Skeletal muscle satellite cell (primary cell): Measurements from ENCODE around the gene E2F7.

ENCODE experiments used
- H3K27me3 ChIP-seq: 2 replicates; pipeline ENCODE4 v1.7.0; 2013; ENCODE audit warnings: low read length; ENCODE audit not compliant: control insufficient read depth, insufficient read depth
- H3K36me3 ChIP-seq: 2 replicates; pipeline ENCODE4 v1.7.0; 2013; ENCODE audit warnings: mild to moderate bottlenecking, control low read depth, low read length; ENCODE audit not compliant: insufficient read depth
- H3K4me1 ChIP-seq: 2 replicates; pipeline ENCODE4 v1.7.0; 2013; ENCODE audit warnings: low read length; ENCODE audit not compliant: control insufficient read depth, insufficient read depth
- H3K4me2 ChIP-seq: 2 replicates; pipeline ENCODE4 v1.7.0; 2013; ENCODE audit warnings: mild to moderate bottlenecking, low read length
- H3K4me3 ChIP-seq: 2 replicates; pipeline ENCODE4 v1.7.0; 2013; ENCODE audit warnings: low read length
- H3K9ac ChIP-seq: 2 replicates; pipeline ENCODE4 v1.7.0; 2013; ENCODE audit warnings: mild to moderate bottlenecking, low read depth, low read length, moderate library complexity
- H3K9me3 ChIP-seq: replicated peaks from 2 replicates; pipeline ENCODE4 v1.7.0; 2013; ENCODE audit warnings: mild to moderate bottlenecking, control low read depth, low read length

E2F7 gene

DNA sequence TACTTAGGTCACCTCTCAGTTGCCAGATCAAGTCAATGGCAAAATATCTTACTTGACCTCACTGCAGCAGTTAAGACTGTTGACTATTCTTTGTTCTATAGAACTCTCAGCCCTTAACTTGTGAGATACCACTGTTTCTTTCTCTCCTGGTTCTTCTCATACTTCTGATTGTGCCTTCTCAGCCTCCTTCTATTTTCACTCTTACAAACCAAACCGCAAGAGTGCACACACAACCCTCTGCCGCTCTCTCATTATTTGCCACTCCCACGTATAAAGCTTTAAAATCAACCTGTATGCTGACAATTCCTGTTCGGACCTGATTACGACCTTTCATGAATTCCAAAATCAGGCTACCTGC is 4.5 kb downstream of the E2F7 start:
- no peak overlapping the region for H3K4me2 ChIP-seq
- no peak overlapping the region for H3K4me3 ChIP-seq
- no peaks in the 10 kb centered on the region for H3K9me3 ChIP-seq
- H3K9ac ChIP-seq = no peak overlapping the region
- no peaks in the 10 kb centered on the region for H3K27me3 ChIP-seq
- peaks cover 49% of the 10 kb centered on the region for H3K4me1 ChIP-seq
- H3K36me3 ChIP-seq = peaks cover 11% of the 10 kb centered on the region

DNA sequence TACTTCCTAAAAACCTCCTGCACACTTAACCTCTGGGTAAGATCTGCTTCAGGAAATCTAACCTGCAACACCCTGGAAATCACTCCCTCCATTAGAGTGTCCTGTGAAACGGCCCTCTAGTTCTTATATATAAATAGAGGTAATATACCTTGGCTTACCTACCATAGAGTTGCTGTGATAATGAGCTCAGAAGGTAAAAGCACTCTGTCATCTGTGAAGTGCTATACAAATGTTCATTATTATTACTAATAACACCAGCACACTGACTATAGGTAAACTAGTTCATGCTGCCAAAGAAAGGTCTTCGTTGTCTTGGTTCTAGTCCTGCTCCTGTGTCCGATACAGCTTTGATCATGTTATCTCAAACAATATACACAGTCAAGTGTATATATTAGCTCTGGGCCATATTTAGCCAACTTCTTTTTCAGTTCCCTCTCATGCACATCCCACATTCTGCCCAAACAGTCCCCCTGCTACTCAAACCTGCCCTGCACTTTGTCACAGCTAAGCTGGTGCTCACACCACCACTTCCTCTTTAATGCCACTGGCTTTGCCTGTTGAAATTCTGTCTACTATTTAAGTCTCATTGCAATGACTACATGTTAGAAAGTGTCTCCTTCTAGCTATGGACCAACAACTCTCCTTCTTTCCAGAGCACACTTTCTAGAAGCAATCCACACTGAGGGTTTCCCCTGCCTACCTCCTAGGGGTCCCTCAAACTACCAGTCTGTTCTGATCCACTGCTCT is 5.1 kb downstream of the E2F7 start:
- Histone ChIP-seq H3K9me3 (no peaks in the 10 kb centered on the region), H3K4me3 (no peak overlapping the region), H3K9ac (no peak overlapping the region), H3K4me1 (peaks cover 49% of the 10 kb centered on the region), H3K27me3 (no peaks in the 10 kb centered on the region), H3K36me3 (peaks cover 11% of the 10 kb centered on the region), H3K4me2 (no peak overlapping the region)

DNA sequence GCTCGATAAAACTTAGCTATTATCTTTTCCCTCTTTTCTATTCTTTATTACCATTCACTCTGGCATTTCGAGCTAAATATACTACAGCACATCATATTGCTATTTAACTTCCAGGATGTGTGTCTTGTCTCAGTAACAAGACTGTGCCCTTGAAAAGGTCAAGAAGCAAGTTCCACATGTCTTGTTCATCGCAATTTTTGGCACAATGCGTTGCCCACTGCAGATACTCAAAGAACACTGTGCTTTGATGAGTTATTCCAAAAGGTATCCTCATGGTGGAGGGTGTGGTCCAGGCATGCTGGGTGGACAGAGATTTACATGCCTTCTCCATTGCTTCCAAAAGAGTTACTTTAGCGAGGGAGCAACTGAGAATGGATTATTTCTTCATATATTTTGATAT is 6.6 kb downstream of the E2F7 start:
- peak overlapping the region; percentile 9 for H3K4me3 ChIP-seq
- H3K9ac ChIP-seq = peak overlapping the region; percentile 49
- no peaks in the 10 kb centered on the region for H3K9me3 ChIP-seq
- peaks cover 38% of the 10 kb centered on the region for H3K4me1 ChIP-seq
- H3K4me2 ChIP-seq = peak overlapping the region; percentile 46
- peaks cover 11% of the 10 kb centered on the region for H3K36me3 ChIP-seq
- H3K27me3 ChIP-seq = no peaks in the 10 kb centered on the region

DNA sequence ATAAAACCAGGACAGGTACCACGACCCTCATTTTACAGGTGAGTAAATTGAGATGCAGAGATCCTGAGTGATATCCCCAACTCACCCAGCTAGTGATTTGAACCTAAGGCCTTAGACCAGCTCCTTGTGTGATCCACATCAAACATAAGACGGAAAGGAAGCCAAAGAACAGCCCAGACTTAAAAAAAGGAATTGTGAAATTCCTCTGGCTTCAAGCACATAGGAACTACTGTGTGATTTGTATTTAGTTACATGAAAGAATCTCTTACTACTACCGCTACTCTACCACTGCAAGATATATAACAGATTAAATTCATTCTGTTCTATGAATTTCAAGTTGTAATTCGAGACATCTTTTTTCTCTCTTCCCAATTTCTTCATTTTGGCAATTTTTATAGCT is 10.5 kb downstream of the E2F7 start:
- Histone ChIP-seq H3K27me3 (no peaks in the 10 kb centered on the region), H3K4me1 (peaks cover 19% of the 10 kb centered on the region), H3K36me3 (peaks cover 5% of the 10 kb centered on the region), H3K9me3 (no peaks in the 10 kb centered on the region), H3K9ac (no peak overlapping the region), H3K4me3 (no peak overlapping the region), H3K4me2 (no peak overlapping the region)

DNA sequence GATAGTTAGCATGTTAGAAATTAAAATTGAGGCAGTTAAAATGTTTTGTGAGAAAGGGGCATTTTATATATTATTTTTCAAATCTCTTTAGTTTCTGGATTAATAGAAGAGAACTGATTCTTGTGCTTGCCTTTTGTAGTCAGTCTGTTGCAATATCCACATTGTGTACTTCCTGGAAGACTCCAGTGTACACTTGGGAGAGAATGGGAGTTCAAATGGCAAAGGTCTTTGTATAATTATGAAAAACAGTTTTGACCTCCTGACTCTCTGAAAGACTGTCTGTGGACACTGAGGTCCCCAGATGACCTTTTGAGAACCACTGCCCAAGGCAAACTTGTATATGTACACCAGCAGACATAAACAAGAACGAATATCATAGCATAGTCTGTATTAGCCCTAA is 12.1 kb downstream of the E2F7 start:
- Histone ChIP-seq H3K9ac (no peak overlapping the region), H3K9me3 (no peaks in the 10 kb centered on the region), H3K4me1 (peaks cover 6% of the 10 kb centered on the region), H3K4me2 (no peak overlapping the region), H3K36me3 (peaks cover 6% of the 10 kb centered on the region), H3K4me3 (no peak overlapping the region), H3K27me3 (no peaks in the 10 kb centered on the region)

DNA sequence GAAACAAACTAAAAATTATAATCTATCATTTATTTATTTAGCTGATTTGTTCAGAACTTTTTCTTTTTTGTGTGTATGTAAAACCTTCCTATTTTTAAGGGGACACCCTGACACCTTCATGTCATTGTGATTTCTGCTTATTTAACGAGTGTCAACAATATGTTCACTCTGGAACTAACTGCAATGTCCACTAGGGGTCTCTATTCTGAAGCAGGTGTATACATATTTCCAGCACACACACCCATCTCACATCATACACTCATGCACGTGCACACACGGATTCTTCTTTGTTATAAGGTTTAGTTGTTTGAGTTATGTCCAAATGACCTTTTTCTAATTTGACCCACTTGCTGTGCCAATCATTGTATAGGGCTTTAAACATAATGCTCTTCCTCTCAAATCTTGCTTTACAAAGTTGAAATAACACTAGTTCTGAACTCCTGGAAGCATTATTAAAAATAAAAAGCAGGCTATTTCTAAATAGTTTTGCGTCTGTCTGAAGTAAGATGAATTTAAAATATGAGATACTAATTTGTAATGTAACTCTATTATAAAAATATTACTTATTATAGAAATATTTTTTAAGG is 15.5 kb downstream of the E2F7 start:
- peaks cover 28% of the 10 kb centered on the region for H3K36me3 ChIP-seq
- H3K4me3 ChIP-seq = no peak overlapping the region
- no peak overlapping the region for H3K4me2 ChIP-seq
- H3K4me1 ChIP-seq = no peaks in the 10 kb centered on the region
- no peaks in the 10 kb centered on the region for H3K27me3 ChIP-seq
- no peak overlapping the region for H3K9ac ChIP-seq
- H3K9me3 ChIP-seq = no peaks in the 10 kb centered on the region

DNA sequence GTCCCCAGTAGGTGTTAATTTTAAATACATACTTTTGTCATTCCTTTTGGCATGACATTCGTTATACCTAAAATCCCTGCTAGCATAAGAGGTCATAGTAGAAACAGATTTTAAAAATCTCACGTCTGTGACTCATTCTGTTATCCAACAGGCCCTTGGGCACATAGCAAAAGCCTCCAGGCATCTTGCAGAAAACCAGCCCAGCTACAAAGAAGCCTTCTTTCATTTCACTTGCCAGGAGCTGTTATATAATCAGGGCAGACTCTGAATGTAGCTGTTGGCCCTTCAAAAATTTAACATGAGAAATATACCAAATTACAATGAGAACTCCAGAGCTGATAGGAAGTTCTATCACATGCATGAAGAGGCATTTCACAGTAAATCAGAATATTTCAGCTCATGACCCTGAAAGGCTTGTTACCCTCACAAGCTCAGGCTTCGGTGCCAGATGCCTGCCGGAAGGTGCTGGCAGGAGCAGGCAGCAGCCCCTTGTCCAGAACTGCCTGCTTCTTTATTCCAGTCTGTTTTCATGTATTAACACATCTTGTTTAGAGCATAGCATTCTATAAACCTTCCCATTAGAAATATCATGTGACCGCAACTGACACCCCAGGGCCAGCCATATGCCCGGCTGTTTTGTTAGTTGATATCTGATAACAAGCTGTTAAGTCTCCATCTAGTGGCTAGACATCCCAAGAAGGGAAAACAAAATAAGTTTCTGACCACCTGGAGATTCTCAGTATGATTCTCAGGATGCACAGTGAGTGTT is 17.8 kb downstream of the E2F7 start:
- no peaks in the 10 kb centered on the region for H3K9me3 ChIP-seq
- no peak overlapping the region for H3K4me3 ChIP-seq
- no peak overlapping the region for H3K4me2 ChIP-seq
- peaks cover 50% of the 10 kb centered on the region for H3K36me3 ChIP-seq
- no peaks in the 10 kb centered on the region for H3K27me3 ChIP-seq
- no peak overlapping the region for H3K9ac ChIP-seq
- H3K4me1 ChIP-seq = no peaks in the 10 kb centered on the region

DNA sequence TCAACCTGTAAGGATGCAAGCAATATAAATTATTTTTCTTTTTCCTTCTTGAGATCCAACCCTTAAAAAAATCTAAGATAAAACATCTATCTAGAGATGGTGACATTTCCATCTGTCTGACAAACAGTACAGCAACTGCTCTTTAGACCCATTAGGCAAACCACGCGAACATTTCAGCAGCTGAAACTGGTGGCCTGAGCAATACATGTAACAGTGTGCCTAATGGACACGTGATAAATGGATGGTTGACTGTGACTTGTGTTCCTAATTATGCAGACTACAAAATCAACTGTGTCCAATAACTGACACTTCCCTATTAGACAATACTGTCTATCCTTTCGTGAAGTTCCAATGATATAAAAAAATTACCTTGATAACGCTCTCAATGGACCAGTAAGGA is 18.9 kb downstream of the E2F7 start:
- H3K27me3 ChIP-seq = no peaks in the 10 kb centered on the region

DNA sequence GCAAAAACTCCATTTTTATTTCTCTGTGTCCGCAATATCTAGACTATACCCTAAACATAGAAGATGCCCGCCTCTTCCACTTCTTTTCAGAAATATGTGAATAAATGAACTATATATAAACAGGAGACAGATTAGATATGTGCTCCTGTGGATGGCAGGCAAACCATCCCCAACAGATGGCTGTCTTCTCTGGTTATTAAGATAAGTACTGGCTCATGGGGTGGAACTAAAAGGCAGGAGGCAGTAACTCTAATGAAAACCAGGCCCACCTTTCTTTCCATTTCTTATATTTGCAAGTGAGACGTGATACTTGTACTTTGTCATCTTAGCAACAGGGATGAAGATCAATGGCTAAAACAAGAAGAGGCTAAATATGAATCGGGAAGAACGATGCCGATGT is 20.2 kb downstream of the E2F7 start:
- H3K9ac ChIP-seq = no peak overlapping the region
- H3K36me3 ChIP-seq = peaks cover 64% of the 10 kb centered on the region
- H3K4me1 ChIP-seq = no peaks in the 10 kb centered on the region
- H3K9me3 ChIP-seq = no peaks in the 10 kb centered on the region
- no peak overlapping the region for H3K4me3 ChIP-seq
- no peaks in the 10 kb centered on the region for H3K27me3 ChIP-seq
- H3K4me2 ChIP-seq = no peak overlapping the region

More for the DNA sequence above, 18.9 kb downstream of the E2F7 start:
- no peaks in the 10 kb centered on the region for H3K4me1 ChIP-seq
- H3K4me2 ChIP-seq = no peak overlapping the region
- H3K9ac ChIP-seq = no peak overlapping the region
- peaks cover 60% of the 10 kb centered on the region for H3K36me3 ChIP-seq
- H3K4me3 ChIP-seq = no peak overlapping the region
- no peaks in the 10 kb centered on the region for H3K9me3 ChIP-seq

DNA sequence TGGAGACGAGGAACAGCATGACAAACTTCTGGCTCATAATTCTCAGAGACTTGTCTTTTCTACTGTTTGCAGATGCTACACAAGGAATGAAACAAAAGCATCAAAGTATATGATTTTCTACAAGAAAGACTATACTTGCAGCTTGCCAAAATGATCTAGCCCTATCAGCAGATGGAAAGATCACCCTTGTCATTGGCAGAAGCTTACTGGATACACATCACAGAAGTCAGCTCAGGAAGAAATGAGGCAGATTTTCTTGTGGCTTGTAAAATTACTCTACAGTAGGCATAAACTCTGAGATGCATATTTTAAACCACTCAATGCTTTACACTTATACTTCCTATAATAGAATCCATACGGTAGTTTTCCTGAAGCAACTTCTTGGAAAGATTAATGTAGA is 20.6 kb downstream of the E2F7 start:
- Histone ChIP-seq H3K27me3 (no peaks in the 10 kb centered on the region), H3K9me3 (no peaks in the 10 kb centered on the region), H3K4me1 (no peaks in the 10 kb centered on the region), H3K4me3 (no peak overlapping the region), H3K4me2 (no peak overlapping the region), H3K9ac (no peak overlapping the region), H3K36me3 (peaks cover 67% of the 10 kb centered on the region)

DNA sequence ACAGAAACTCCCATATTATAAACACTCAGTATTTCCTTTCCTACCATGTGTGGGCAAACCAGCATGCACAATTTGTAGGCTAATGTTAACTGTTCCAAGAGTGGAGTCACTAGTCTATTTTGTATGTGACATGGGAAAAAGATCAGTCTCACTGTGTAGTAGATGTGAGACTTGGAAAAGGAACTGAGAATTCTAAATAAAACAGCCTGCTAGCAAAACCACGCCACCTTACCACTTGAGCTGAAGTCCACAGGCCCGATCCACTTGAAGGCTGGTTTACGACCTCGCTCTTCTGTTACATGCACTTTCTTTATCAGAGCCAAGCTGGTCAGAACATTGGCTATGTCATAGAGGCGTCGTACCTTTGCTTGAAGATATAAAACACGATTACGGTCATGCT is 22.5 kb downstream of the E2F7 start:
- no peak overlapping the region for H3K4me2 ChIP-seq
- peaks cover 78% of the 10 kb centered on the region for H3K36me3 ChIP-seq
- no peaks in the 10 kb centered on the region for H3K27me3 ChIP-seq
- no peaks in the 10 kb centered on the region for H3K4me1 ChIP-seq
- H3K9ac ChIP-seq = no peak overlapping the region
- H3K4me3 ChIP-seq = no peak overlapping the region
- no peaks in the 10 kb centered on the region for H3K9me3 ChIP-seq
